ENCODE measurements around the gene USP9Y.

USP9Y gene

DNA sequence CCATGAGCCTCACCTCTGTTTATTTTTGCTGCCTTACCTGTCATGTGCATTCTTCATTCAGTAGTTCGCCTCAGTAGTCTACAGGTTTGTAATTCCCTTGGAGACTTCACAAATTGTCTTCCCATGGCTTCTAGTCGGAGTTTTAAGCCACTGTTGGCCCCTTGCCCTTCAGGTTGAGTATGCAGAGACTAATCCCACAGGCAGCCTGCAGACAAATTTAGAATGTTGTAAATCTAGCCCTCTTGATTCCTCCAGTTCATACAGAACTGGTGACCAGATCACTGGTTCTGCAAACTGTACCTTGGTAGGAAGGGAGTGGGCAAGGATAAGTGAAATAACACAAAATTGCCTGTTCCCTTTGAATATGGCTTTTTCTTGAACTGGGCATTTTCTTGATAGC, 33.0 kb downstream of the USP9Y start:
- no peak overlapping the region for H3K27ac ChIP-seq
- no peak for TF ChIP-seq CTCF (conservative IDR thresholded peaks at IDR 0.05)

DNA sequence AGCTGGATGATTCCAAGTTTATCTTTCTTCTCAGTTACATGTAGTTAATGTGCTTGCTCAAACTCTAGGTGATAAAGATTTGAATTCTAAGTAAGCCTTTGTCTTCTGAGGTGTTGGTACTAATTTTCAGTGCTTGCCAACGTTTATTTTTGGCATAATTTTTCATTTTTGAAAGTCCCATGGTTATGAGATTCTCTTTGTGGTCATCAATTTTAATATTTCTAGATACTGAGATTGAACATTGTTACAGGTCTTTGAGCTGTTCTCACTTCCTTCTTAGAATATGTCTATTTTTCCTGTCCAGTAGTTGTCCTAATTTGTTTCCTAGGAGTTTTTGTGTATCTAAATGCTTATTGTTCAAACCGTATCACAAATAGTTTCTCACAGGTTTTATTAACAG, 40.4 kb downstream of the USP9Y start:
- H3K27ac ChIP-seq, result no peak overlapping the region
- no peak for TF ChIP-seq CTCF (conservative IDR thresholded peaks at IDR 0.05)

DNA sequence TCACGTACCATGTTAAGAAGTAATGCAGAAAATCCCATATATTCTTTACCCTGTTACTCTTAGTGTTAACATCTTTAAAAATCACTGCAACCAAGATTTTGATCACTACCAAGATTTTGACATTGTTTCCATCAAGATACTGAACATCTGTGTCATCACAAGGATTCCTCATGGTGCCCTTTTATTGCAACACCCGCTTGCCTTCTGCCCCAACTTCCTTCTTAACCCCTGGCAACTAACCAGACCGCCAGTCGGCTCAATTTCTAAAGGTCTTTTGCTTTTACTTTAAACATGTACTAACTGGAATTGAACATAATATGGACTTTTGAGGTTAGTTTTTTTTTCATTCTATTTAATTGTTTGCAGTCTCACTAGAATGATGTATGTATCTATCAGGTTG, 41.7 kb downstream of the USP9Y start:
- H3K27ac ChIP-seq, result no peak overlapping the region

DNA sequence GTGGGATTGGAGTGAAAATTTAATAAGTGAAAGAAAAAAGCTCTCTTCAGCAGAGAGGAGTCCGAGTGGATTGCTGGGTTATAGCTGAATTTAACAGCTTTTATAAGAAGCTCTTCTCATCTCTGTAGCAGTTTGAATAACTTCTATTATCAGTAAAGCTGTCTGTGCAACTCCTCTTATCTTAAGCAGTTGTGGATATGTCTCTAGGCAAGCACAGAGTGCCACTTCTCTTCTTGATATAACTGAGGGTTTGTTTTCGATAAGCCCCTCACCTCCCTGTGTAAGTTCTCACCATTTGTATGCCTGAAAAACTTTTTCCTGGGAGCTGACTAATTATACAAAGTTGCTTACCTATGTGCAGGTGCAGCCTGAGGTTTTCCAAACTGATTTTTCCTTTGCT, 43.1 kb downstream of the USP9Y start:
- no peak for TF ChIP-seq CTCF (conservative IDR thresholded peaks at IDR 0.05)

More for the DNA sequence above, 41.7 kb downstream of the USP9Y start:
- no peak for TF ChIP-seq CTCF (conservative IDR thresholded peaks at IDR 0.05)

GRCh38 chrY:12749293-12749692, 48.3 kb downstream of the USP9Y start:
- no peak for TF ChIP-seq CTCF (conservative IDR thresholded peaks at IDR 0.05)
- no peak overlapping the region for H3K27ac ChIP-seq

More for the DNA sequence above, 43.1 kb downstream of the USP9Y start:
- no peak overlapping the region for H3K27ac ChIP-seq

DNA sequence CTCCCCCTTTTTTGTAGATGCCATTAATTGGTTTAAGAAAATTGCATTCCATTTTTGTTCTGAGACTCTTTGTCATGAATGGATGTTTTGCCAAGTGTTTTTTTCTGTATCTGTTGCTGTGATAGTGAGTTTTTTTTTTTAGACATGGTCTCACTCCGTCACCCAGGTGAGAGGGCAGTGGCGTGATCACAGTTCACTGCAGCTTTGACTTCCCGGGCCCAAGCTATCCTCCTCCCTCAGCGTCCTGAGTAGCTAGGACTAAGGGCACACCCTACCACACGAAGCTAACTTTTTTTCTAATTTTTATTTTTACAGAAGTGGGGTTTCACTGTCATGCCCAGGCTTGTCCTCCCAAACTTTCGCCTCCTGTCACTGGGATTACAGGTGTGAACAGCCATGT, 51.8 kb downstream of the USP9Y start:
- TF ChIP-seq CTCF (conservative IDR thresholded peaks at IDR 0.05), result no peak
- no peak overlapping the region for H3K27ac ChIP-seq

DNA sequence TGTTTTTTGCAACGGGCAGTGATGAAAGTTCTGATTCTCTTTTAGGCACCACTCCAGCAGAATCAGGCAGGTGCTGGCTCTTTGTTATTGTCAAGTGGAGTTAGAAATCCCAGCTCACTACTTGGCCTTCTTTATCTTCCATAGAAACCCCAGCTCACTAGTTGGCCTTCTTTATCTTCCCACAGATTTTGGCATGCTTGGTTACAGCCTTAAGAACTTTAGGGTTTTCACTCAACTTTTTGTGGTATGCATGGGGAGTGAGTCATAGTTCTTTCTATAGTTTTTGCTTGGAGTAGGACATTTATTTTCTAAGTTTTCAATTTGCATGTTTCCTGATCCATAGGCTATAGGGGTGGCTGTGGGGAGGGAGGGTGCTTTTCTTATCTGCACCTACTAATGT, 55.0 kb downstream of the USP9Y start:
- TF ChIP-seq CTCF (conservative IDR thresholded peaks at IDR 0.05), result no peak
- no peak overlapping the region for H3K27ac ChIP-seq

GRCh38 chrY:12765976-12766375, 64.9 kb downstream of the USP9Y start:
- H3K27ac ChIP-seq, result no peak overlapping the region
- TF ChIP-seq CTCF (conservative IDR thresholded peaks at IDR 0.05), result no peak

Measured in VCaP (cell line).